Measurements from ENCODE around the gene ITGAE.
"Not testable (repeated sequence)": the region's sequence is repeated elsewhere in the genome, so short reads cannot be mapped to it uniquely, and the experiment has no call there.

The ITGAE gene

DNA sequence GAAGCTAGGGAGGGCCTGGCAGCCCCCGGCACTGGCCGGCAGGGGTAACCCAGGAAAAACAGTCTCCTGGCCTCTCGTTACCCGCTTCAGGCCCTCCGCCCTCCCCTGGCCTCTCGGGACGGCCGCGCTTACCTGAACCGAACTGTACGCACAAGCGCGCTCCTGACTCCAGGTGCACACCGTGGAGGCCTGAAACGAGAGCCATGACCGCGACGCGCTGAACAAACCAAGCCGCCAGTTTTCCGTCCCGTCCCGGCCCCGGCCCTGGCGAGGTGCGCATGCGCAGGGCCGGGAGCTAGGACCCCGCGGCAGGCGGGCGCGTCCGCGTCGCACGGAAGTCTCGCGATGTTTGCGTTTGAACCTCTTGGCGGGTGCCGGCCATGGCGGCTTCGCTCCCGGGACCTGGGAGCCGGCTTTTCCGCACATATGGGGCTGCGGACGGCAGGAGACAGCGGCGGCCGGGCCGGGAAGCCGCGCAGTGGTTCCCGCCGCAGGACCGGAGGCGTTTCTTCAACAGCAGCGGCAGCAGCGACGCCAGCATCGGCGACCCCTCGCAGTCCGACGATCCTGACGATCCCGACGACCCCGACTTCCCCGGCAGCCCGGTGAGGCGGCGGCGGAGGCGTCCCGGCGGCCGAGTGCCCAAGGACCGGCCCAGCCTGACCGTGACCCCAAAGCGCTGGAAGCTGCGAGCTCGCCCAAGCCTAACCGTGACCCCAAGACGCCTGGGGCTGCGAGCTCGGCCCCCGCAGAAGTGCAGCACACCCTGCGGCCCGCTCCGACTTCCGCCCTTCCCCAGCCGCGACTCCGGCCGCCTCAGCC, 77.2 kb downstream of the ITGAE start, which contains the start of gene HASPIN:
Gene HASPIN (plus strand): TSS at position 348 of the 822 bp plus-strand sequence. CDS start 33 bp downstream, at position 381.
- DNase-seq = peak; percentile 85

DNA sequence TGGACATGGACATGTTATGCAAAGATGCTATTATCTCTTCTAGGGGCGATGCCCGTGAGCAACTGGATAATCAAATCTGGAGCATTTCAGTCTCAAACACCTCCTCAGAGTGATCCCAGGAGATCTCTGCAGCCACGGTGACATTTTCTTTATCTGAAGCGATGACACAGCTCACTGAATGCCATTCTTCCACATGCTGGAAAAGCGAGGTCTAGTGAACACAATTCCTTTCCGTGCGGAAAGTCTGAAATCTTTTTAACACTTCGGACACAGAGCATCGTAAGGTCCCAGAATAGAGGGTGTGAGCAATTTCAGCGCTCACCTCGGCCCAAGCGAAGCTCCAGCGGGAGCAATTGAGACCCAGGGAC, 77.8 kb downstream of the ITGAE start:
- no peak for DNase-seq

DNA sequence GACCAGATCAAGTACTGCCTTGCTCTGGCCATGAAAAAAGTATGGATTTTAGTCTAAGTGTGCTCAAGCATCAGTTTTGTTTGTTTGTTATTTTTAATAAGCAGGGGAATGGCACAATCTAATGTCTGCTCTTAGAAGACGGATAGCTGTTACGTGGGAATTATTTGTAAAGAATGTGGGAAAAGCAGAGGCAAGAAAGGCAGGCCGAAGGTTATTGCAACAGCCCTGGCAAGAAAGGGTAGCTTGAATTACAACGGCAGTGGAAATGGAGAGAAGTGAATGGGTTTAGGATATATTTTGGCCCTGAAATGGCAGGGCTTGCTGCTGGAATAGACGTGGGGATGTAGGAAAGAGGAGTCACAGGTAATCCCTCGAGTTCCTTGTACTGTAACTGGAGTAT, 78.3 kb downstream of the ITGAE start:
- DNase-seq = no peak

DNA sequence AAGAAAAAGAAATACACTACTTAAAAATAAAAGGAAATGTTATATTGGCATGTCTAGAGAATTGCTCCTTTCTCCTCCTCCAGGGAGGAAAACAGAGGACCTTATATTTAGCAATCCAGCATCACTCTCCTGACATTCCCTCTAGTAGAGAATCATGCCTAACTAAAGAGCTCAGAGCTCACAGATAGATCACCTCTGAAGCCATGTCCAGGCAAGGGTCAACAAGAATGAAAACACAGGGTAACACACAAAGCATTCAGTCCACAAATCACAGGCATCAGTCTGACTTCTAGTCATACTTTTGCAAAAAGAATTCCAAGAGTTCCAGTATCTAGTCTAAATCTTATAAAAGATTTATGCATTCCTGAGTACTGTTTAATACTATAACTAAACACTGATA, 81.7 kb downstream of the ITGAE start:
- DNase-seq = no peak

DNA sequence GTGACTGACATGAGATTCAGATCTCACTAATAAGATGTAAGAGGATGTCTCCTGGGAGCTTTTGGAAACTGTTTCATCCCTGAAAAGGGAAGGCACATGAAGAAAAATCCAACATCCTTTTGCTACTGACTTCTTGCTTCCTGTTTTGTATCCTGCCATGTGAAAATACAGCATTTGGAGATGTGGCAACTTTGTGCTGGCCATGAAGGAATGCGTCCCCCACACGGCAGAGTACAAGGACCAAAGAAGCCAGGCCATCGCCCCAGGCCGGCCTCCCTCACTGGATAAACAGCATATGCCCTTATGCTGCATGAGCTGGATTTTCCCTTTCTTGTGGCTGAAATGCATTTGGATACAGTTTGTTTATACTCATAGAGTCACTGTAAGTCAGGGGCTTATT, 82.8 kb downstream of the ITGAE start:
- no peak for DNase-seq

- no peak for DNase-seq
Observed at GRCh38 chr17:3715296-3715695, 85.7 kb downstream of the ITGAE start.

DNA sequence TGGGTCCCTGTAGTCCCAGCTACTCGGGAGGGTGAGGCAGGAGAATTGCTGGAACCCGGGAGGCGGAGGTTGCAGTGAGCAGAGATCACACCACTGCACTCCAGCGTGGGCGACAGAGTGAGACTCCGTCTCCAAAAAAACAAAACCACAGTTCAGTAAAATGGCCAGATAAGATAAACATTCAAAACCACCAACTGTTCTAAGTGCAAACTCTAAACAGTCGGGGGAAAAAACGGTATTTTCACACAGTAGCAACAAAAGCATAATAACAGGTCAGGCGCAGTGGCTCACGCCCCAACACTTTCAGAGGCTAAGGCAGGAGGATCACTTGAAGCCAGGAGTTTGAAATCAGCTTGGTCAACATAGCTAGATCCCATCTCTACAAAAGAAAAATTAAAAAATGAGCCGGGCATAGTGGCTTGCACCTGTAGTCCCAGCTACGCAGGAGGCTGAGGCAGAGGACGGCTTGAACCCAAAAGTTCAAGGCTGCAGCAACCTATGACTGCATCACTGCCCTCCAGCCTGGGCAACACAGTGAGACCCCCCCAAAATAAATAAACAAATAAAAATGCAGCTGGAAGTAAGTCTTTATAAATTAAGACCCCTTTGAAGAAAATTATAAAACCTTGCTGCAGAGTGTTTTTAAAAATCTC, 88.1 kb downstream of the ITGAE start:
- DNase-seq = no peak

DNA sequence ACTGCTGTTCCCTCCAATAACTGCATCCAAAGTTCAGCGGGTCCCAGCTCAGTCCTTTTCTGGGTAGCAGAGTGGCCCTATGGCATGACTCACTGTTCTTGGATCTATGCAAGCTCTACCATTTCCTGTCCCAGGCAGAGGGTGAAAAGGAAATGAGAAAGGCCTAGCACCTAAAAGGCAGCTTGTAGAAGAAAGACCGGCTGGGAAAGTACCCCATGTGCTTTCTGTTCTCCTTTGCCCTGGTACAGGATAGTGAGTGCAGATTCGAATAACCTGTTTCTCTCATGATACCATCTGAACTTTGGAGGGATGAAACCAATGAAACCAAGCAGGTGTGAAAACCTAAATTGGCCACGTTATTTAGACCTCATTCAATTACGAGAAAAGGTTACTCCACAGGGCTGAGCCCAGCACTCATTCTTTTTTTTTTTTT, 90.0 kb downstream of the ITGAE start:
- DNase-seq = peak; percentile 71

DNA sequence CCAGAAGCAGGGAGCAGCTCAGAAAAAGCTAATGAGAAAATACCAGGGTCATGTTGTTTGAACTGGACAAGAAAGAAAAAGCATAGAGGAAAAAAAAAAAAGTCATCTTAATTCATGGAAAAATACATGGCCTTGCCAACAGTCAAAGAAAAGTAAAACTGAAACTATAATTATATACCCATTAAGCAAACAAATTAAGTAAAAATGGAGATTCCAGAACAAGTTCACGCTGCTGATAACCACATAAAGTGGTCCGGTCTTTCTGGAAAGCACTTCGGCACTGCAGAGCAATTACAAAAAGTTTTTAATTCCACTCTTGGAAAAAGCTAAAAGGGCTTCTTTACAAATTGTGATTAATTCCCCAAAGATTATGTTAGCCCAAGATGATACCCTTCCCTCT, 92.6 kb downstream of the ITGAE start:
- no peak for DNase-seq

- not testable (repeated sequence) for DNase-seq
Observed at GRCh38 chr17:3705718-3705984, 95.3 kb downstream of the ITGAE start.

- no peak for DNase-seq
Observed at GRCh38 chr17:3704931-3705717, 95.9 kb downstream of the ITGAE start.

- DNase-seq = not testable (repeated sequence)
Observed at GRCh38 chr17:3702041-3702539, 98.9 kb downstream of the ITGAE start.

GRCh38 chr17:3699951-3700350, 101.0 kb downstream of the ITGAE start:
- no peak for DNase-seq

DNA sequence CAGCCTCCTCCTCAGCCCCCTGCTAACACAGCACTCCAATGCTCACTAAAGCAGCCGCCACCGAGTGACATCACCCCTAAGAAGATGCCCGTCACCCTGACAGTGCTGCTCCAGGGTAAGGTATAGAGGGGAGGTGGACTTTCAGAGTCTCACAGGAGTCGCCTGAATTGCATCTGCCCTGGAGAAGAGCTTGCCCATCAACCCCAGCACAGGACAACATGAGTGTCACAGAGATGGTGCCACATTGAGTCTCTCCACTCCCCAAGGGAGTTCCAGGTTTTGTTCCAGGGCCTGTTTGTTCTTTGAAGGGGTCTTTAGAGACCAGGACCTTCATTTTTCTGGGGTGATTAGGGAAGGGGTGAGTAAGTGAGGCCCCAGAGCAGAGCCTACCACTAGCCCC, 102.8 kb downstream of the ITGAE start:
- no peak for DNase-seq

DNA sequence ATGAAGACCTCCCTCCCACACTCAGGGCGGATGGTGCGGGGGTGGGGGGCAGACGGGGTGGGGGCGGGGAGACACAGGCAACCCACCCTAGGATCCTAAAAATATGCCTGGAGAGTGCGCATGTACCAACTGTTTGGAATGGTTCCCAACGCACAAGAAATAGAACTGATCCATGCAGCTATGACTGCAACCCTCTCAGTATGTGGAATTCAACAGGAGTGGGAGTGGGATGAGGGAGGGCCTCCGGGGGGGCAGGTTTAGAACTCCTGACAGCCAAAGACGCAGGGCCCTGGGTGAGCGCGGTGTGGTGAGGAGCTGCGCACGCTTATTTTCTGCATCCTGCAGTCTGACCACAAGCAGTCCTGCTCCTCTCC, 103.9 kb downstream of the ITGAE start:
- no peak for DNase-seq

DNA sequence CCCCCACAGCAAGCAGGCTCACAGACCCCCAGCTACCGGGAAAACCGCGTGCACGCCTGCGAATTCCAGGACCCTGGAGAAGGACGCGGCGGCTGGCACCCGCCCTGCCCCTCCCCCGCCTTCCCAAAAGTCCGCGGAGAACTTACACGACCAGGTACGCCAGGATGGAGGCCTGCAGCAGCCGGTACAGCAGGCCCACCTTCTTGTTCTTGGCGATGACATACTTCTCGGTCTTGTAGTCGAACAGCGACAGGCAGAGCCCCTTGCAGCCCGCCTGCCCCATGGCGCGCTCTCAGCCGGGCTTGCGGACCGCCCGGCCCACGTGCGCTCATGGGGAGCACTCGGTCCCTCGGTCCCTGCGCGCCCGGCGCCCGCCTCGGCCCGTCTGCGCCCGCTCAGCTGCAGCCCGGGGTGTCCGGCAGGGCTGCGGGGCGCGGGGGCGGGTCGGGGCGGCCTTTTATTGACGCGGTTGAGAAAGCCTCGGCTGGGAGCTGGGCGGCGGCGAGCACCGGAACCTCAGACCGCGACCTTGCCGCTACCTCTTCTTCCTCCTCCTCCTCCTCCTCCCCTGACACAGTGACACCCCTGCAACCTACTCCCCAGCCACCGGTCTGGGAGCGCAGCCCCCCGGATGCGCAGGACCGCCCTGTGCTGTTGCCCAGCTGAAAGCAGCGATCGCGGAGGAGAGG, 105.1 kb downstream of the ITGAE start, which contains the start of gene P2RX5:
Gene P2RX5 (minus strand): TSS at position 433 of the 689 bp plus-strand sequence. CDS start 150 bp downstream, at position 283.
- DNase-seq = no peak

DNA sequence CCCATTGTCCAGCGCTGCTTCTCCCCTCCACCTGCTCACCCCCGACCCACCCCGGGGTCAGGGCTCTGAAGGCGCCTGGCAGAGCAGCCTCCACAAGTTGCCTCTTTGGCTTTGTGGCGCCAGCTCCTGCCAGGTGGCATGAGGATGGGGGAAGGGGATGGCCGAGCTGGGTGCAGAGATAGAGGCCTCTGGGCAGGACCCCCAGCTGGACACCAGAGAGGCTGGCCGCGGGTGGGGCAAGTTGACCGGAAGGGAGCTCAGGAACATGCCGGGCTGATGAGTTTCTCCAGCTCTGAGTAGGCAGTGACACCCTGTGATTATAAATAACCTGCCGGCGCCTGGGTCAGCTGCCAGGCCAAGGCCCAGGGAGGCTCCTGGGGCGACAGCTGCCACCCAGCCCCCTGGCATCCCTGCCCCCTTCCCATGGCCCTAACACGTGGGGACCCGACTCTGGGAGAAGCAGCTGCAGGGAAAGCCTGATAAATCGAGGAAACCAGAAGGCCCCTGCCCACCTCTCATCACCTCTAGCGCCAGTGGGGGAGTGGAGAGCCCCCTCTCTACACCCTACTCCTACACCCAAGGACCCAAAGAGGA, 105.8 kb downstream of the ITGAE start:
- DNase-seq = peak; percentile 55

- no peak for DNase-seq
Observed at GRCh38 chr17:3693829-3694231, 107.2 kb downstream of the ITGAE start.

GRCh38 chr17:3693141-3693540, 107.8 kb downstream of the ITGAE start:
- no peak for DNase-seq

DNA sequence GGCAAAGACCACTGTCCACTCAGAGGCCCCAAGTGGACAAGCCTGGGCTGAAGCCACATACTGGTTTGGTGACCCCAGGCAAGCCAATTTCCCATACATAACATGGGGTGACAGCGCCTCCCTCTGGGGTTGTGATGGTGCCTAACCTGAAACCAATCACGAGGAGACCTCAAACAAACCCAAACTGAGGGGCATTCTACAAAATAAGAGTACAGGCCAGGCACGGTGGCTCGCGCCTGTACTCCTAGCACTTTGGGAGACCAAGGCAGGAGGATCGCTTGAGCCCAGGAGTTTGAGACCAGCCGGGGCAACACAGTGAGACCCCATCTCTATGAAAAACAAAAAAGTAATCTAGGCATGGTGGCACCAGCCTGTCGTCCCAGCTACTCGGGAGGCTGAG, 108.6 kb downstream of the ITGAE start:
- no peak for DNase-seq

DNA sequence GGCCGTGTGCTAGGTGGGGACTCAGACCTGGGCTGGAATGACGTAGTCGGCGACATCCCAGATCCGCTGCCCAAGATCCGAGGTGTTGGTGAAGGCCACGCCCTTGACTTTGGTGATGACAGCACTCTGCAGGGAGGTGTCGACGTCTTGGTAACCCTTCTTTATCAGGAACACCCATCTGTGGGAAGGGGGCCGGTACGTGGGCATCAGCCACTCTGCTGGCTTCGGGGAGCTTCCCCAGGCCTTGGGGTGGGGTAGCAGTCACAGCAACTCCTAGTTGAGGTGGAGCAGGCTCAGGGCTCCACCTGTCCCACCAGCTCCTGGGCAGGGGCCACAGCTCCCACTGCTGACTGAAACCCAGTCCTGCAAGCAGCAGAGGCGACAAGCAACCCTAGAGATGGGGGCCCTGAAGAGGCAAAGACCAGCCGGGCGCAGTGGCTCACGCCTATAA, 109.3 kb downstream of the ITGAE start:
- DNase-seq = no peak

- DNase-seq = no peak
Observed at GRCh38 chr17:3690094-3690715, 110.8 kb downstream of the ITGAE start.
